OCI-LY7 (cell line): ENCODE measurements around the gene HTT. TPM values are rescaled to one million over a fixed set of nuclear protein-coding genes. Genes with fewer than 3 reads are reported as not detected.

ENCODE experiments used
- BruUV-seq: library from RNA; stranded (reverse); fragments of 400-500 nt; replicated peaks from 2 replicates; lab custom pipeline; 2021; lab: Mats Ljungman, UMichigan
- CTCF ChIA-PET: fragments of 300-600 bp; sonication (Branson Sonifier 250); formaldehyde crosslinking; loops from one replicate; lab custom pipeline; 2022; ENCODE audit warnings: antibody characterized with exemption; ENCODE audit not compliant: unreplicated experiment; lab: Charles Lee
- POLR2A ChIA-PET: fragments of 300-600 bp; sonication (Branson Sonifier 250); formaldehyde crosslinking; loops from one replicate; lab custom pipeline; 2022; ENCODE audit warnings: antibody characterized with exemption; lab: Charles Lee
- DNase-seq: peaks from one replicate; pipeline ENCODE4 v3.0.0-alpha.2; 2015; ENCODE audit warnings: low spot score
- H2AFZ ChIP-seq: fragments of 200-600 bp; sonication (generic), shearing (Covaris generic); 2 replicates; pipeline ENCODE4 v1.6.1; 2014; ENCODE audit warnings: mild to moderate bottlenecking, antibody characterized with exemption, low read length, moderate library complexity
- H3K27ac ChIP-seq: fragments of 200-600 bp; sonication (generic); 2 replicates; pipeline ENCODE4 v1.5.1; 2014; ENCODE audit warnings: mixed run types, low read depth, mild to moderate bottlenecking, moderate library complexity, low read length, inconsistent platforms; ENCODE audit not compliant: poor library complexity, severe bottlenecking
- H3K36me3 ChIP-seq: fragments of 200-600 bp; sonication (generic); 2 replicates; pipeline ENCODE4 v1.6.1; 2014; ENCODE audit warnings: mild to moderate bottlenecking, antibody characterized with exemption, low read length, moderate library complexity, mixed read lengths; ENCODE audit not compliant: insufficient read depth
- H3K4me1 ChIP-seq: fragments of 200-600 bp; sonication (generic); 2 replicates; pipeline ENCODE4 v1.5.1; 2014; ENCODE audit warnings: mild to moderate bottlenecking, low read length; ENCODE audit not compliant: insufficient read depth, poor library complexity, severe bottlenecking
- H3K4me2 ChIP-seq: fragments of 200-600 bp; sonication (generic); 2 replicates; pipeline ENCODE4 v1.6.1; 2014; ENCODE audit warnings: mild to moderate bottlenecking, low read length
- H3K4me3 ChIP-seq: fragments of 200-600 bp; sonication (generic); 2 replicates; pipeline ENCODE4 v1.5.1; 2014; ENCODE audit warnings: mild to moderate bottlenecking, low read depth, low read length; ENCODE audit not compliant: poor library complexity, severe bottlenecking
- H3K79me2 ChIP-seq: fragments of 200-600 bp; sonication (generic); 2 replicates; pipeline ENCODE4 v1.6.1; 2016; ENCODE audit warnings: low read depth, mild to moderate bottlenecking, low read length, moderate library complexity, mixed read lengths; ENCODE audit not compliant: insufficient read depth
- H3K9me2 ChIP-seq: fragments of 200-600 bp; sonication (generic); 2 replicates; pipeline ENCODE4 v1.6.1; 2016; ENCODE audit warnings: mild to moderate bottlenecking, low read length, mixed read lengths; ENCODE audit not compliant: insufficient read depth
- H3K9me3 ChIP-seq: fragments of 200-600 bp; sonication (generic); 2 replicates; pipeline ENCODE4 v1.6.1; 2014; ENCODE audit warnings: mild to moderate bottlenecking, mixed run types, low read length, mixed read lengths
- H4K20me1 ChIP-seq: fragments of 200-600 bp; sonication (generic); 2 replicates; pipeline ENCODE4 v1.6.1; 2014; ENCODE audit warnings: mild to moderate bottlenecking, antibody characterized with exemption, low read length, moderate library complexity, mixed read lengths; ENCODE audit not compliant: insufficient read depth
- EZH2phosphoT487 ChIP-seq: fragments of 200-600 bp; sonication (generic); IDR thresholded peaks from 2 replicates; pipeline ENCODE4 v1.6.1; 2018; ENCODE audit warnings: low read depth, borderline replicate concordance, mild to moderate bottlenecking, mixed run types, antibody characterized with exemption, low read length, moderate library complexity, mixed read lengths
- intact Hi-C: fragments of 100-400 bp; cut with micrococcal nuclease; formaldehyde crosslinking; loops from one replicate; pipeline ENCODE4 v1.10.0; 2022; ENCODE audit not compliant: unreplicated experiment
- total RNA-seq, 2 experiments: library from RNA; depleted of rRNA in 1 of 2; stranded (reverse); fragments of >200 nt in 1 of 2; shearing (Covaris generic) in 1 of 2; gene quantifications; 2 replicates each; pipeline ENCODE4 v1.2.3, GENCODE V29; 2014 to 2022
- TF ChIP-seq, protein P1 (sequence below): fragments of 200-600 bp; sonication (generic); conservative IDR thresholded peaks from 2 replicates; pipeline ENCODE4 v1.5.1; 2014; ENCODE audit warnings: mild to moderate bottlenecking, antibody characterized with exemption, low read length, moderate library complexity, mixed read lengths

Gene HTT
- total RNA-seq, 2 experiments from 2014 or later: 36.4 to 91.3 TPM

GRCh38 chr4:3069661-3070199 is 4.8 kb upstream of the HTT start:
- Histone ChIP-seq H3K4me2 (no peak overlapping the region), H3K27ac (no peak overlapping the region), H3K4me1 (peaks cover 6% of the 10 kb centered on the region), H3K9me3 (peaks cover 1% of the 10 kb centered on the region; the same call in 1 of the 2 replicates), H3K9me2 (no peaks in the 10 kb centered on the region), H3K36me3 (no peaks in the 10 kb centered on the region), H4K20me1 (no peaks in the 10 kb centered on the region), H2AFZ (no peak overlapping the region), H3K79me2 (no peaks in the 10 kb centered on the region), H3K4me3 (no peak overlapping the region)
- ChIA-PET POLR2A (no interaction called here), CTCF (no interaction called here)
- intact Hi-C loops: no loop called here
- no peak for DNase-seq
- TF ChIP-seq, protein P1, sequence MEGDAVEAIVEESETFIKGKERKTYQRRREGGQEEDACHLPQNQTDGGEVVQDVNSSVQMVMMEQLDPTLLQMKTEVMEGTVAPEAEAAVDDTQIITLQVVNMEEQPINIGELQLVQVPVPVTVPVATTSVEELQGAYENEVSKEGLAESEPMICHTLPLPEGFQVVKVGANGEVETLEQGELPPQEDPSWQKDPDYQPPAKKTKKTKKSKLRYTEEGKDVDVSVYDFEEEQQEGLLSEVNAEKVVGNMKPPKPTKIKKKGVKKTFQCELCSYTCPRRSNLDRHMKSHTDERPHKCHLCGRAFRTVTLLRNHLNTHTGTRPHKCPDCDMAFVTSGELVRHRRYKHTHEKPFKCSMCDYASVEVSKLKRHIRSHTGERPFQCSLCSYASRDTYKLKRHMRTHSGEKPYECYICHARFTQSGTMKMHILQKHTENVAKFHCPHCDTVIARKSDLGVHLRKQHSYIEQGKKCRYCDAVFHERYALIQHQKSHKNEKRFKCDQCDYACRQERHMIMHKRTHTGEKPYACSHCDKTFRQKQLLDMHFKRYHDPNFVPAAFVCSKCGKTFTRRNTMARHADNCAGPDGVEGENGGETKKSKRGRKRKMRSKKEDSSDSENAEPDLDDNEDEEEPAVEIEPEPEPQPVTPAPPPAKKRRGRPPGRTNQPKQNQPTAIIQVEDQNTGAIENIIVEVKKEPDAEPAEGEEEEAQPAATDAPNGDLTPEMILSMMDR: no peak
- TF ChIP-seq EZH2phosphoT487: no peak
- no TSS peak for BruUV-seq

GRCh38 chr4:3070709-3071500 is 3.6 kb upstream of the HTT start:
- no TSS peak for BruUV-seq
- peaks cover 10% of the 10 kb centered on the region for H3K79me2 ChIP-seq
- H3K36me3 ChIP-seq: no peaks in the 10 kb centered on the region
- H4K20me1 ChIP-seq: no peaks in the 10 kb centered on the region
- H3K4me1 ChIP-seq: peaks cover 7% of the 10 kb centered on the region
- no peaks in the 10 kb centered on the region for H3K9me2 ChIP-seq
- TF ChIP-seq, protein P1: no peak
- no peak for TF ChIP-seq EZH2phosphoT487
- ChIA-PET POLR2A (interaction anchor here (0.6 to 2.4 kb wide), 3 partner anchors 12 to 87 kb away, joined by 3 to 6 read pairs (median 3); no protein-coding TSS in a partner anchor), CTCF (no interaction called here)
- H2AFZ ChIP-seq: no peak overlapping the region
- H3K4me2 ChIP-seq: no peak overlapping the region
- H3K27ac ChIP-seq: no peak overlapping the region
- no peaks in the 10 kb centered on the region for H3K9me3 ChIP-seq
- intact Hi-C loops: no loop called here
- H3K4me3 ChIP-seq: no peak overlapping the region
- no peak for DNase-seq

- CTCF ChIA-PET: no interaction called here
- intact Hi-C loops: no loop called here
- POLR2A ChIA-PET: interaction anchor here (0.5 to 2.4 kb wide), 2 partner anchors 13 to 108 kb away, joined by 3 to 6 read pairs; no protein-coding TSS in a partner anchor
Observed at GRCh38 chr4:3071811-3072210, 2.7 kb upstream of the HTT start.

More at GRCh38 chr4:3071811-3072210, 2.7 kb upstream of the HTT start:
- Histone ChIP-seq H4K20me1 (no peaks in the 10 kb centered on the region), H2AFZ (no peak overlapping the region), H3K4me3 (no peak overlapping the region), H3K9me2 (no peaks in the 10 kb centered on the region), H3K27ac (no peak overlapping the region), H3K9me3 (no peaks in the 10 kb centered on the region), H3K4me1 (peaks cover 16% of the 10 kb centered on the region), H3K36me3 (no peaks in the 10 kb centered on the region), H3K79me2 (peaks cover 19% of the 10 kb centered on the region), H3K4me2 (no peak overlapping the region)
- BruUV-seq: no TSS peak
- no peak for TF ChIP-seq EZH2phosphoT487
- TF ChIP-seq, protein P1: no peak
- DNase-seq: no peak
